HepG2 (cell line): ENCODE measurements around the gene PIK3R4. TPM values are rescaled to one million over a fixed set of nuclear protein-coding genes. Genes with fewer than 3 reads are reported as not detected.
A peak's percentile ranks its signal among the peaks of the same experiment; 100 is the strongest.

Experiments used
- AKNA ChIP-seq: sonication (generic); formaldehyde crosslinking; IDR thresholded peaks from 2 replicates; pipeline ENCODE4 v1.4.0; 2020; ENCODE audit warnings: missing genetic modification reagents, borderline replicate concordance
- DNMT3B ChIP-seq: conservative IDR thresholded peaks from 2 replicates; pipeline ENCODE4 v1.6.1; 2016; ENCODE audit warnings: missing biosample characterization, control low read depth
- IRF2 ChIP-seq: IDR thresholded peaks from 2 replicates; pipeline ENCODE4 v1.6.1; 2018; ENCODE audit warnings: missing genetic modification reagents, missing compliant biosample characterization
- KLF15 ChIP-seq: sonication (generic); formaldehyde crosslinking; IDR thresholded peaks from 2 replicates; pipeline ENCODE4 v1.8.1; 2023; ENCODE audit warnings: borderline replicate concordance, mild to moderate bottlenecking, inconsistent platforms, missing genetic modification reagents, mixed read lengths
- LCORL ChIP-seq, 2 experiments: fragments of 450-650 bp in 1 of 2; sonication (generic) in 1 of 2; formaldehyde crosslinking in 1 of 2; IDR thresholded peaks; 2 replicates each; pipeline versions ENCODE4 v1.5.0 to v1.6.1; 2017 to 2020; ENCODE audit warnings: antibody characterized with exemption in 1 of 2, missing genetic modification reagents in 1 of 2
- MATR3 ChIP-seq: sonication (generic); formaldehyde crosslinking; IDR thresholded peaks from 2 replicates; pipeline ENCODE4 v1.4.0; 2020; ENCODE audit warnings: missing genetic modification reagents
- NFIB ChIP-seq: sonication (generic); formaldehyde crosslinking; IDR thresholded peaks from 2 replicates; pipeline ENCODE4 v1.9.0; 2021; ENCODE audit warnings: missing genetic modification reagents, mild to moderate bottlenecking, borderline replicate concordance
- ZFP1 ChIP-seq: IDR thresholded peaks from 2 replicates; pipeline ENCODE4 v1.6.1; 2016
- ZFP41 ChIP-seq: sonication (generic); formaldehyde crosslinking; IDR thresholded peaks from 2 replicates; pipeline ENCODE4 v1.4.0; 2020; ENCODE audit warnings: mild to moderate bottlenecking, missing genetic modification reagents, borderline replicate concordance
- ZNF234 ChIP-seq: sonication (generic); formaldehyde crosslinking; conservative IDR thresholded peaks from 2 replicates; pipeline ENCODE4 v1.5.1; 2020; ENCODE audit warnings: mild to moderate bottlenecking, missing genetic modification reagents
- ZNF251 ChIP-seq: sonication (generic); formaldehyde crosslinking; IDR thresholded peaks from 2 replicates; pipeline ENCODE4 v1.9.0; 2021; ENCODE audit warnings: mild to moderate bottlenecking, missing genetic modification reagents
- ZNF557 ChIP-seq: sonication (generic); formaldehyde crosslinking; IDR thresholded peaks from 2 replicates; pipeline ENCODE4 v1.4.0; 2020; ENCODE audit warnings: missing genetic modification reagents
- ZNF891 ChIP-seq: sonication (generic); formaldehyde crosslinking; IDR thresholded peaks from 2 replicates; pipeline ENCODE4 v1.5.0; 2020; ENCODE audit warnings: mild to moderate bottlenecking, missing genetic modification reagents
- polyA plus RNA-seq, 8 experiments: library from polyadenylated mRNA; depleted of rRNA in 3 of 8; stranded (reverse) in 7 of 8; unstranded in 1 of 8; fragments of >200 nt; fragmentation: Illumina TruSeq in 4 of 8; extraction: Trizol in 4 of 8; gene quantifications; 2 replicates each; pipeline versions ENCODE4 v1.2.1 to v1.2.3, GENCODE V29; 2011 to 2016; ENCODE audit warnings: low read depth in 4 of 8, missing spikeins in 1 of 8, mixed read lengths in 1 of 8; ENCODE audit not compliant: insufficient read depth in 1 of 8
- total RNA-seq, 5 experiments: library from RNA; depleted of rRNA; stranded (reverse); fragments of >200 nt; fragmentation: Illumina TruSeq; extraction: Trizol; gene quantifications; 2 replicates each; pipeline ENCODE4 v1.2.3, GENCODE V29; 2016; ENCODE audit warnings: low read depth in 1 of 5
- TF ChIP-seq, protein P1 (sequence below): sonication (generic); formaldehyde crosslinking; IDR thresholded peaks from 2 replicates; pipeline ENCODE4 v1.5.0; 2020; ENCODE audit warnings: mild to moderate bottlenecking, low read depth, missing genetic modification reagents, borderline replicate concordance
- TF ChIP-seq, protein P2 (sequence below): sonication (generic); formaldehyde crosslinking; IDR thresholded peaks from 2 replicates; pipeline ENCODE4 v1.4.0; 2020; ENCODE audit warnings: missing genetic modification reagents
- TF ChIP-seq, protein P3 (sequence below), 2 experiments: sonication (generic) in 1 of 2; formaldehyde crosslinking in 1 of 2; IDR thresholded peaks; 2 replicates each; pipeline versions ENCODE4 v1.5.1 to v1.6.1; 2011 to 2020; ENCODE audit warnings: borderline replicate concordance in 1 of 2, low read depth in 1 of 2, low read length in 1 of 2, mild to moderate bottlenecking in 1 of 2, missing genetic modification reagents in 1 of 2, moderate library complexity in 1 of 2
- TF ChIP-seq, protein P4 (sequence below): IDR thresholded peaks from 2 replicates; pipeline ENCODE4 v1.6.1; 2016

PIK3R4 gene
- total and polyA plus RNA-seq, 2 of the 13 experiments (the other 11 are each of a cell fraction or from before 2014, with no cell fraction given) = 22.4 to 26.0 TPM

- TF ChIP-seq, protein P1, sequence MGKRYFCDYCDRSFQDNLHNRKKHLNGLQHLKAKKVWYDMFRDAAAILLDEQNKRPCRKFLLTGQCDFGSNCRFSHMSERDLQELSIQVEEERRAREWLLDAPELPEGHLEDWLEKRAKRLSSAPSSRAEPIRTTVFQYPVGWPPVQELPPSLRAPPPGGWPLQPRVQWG (CRISPR knock-in tag) = no peak
- TF ChIP-seq KLF15 (CRISPR knock-in tag) (no peak), IRF2 (peak; percentile 81; the same call in 1 of the 2 replicates), ZFP1 (no peak), ZNF891 (0 out of 2 replicates have a peak, but pooled peaks have one; percentile 55), ZNF251 (CRISPR knock-in tag) (no peak), DNMT3B (CRISPR knock-in tag) (no peak), NFIB (CRISPR knock-in tag) (no peak), AKNA (CRISPR knock-in tag) (no peak), ZNF557 (no peak), LCORL (IDR thresholded peaks at IDR 0.05) (no peak), LCORL (CRISPR knock-in tag; IDR thresholded peaks at IDR 0.05) (no peak), MATR3 (CRISPR knock-in tag) (no peak), ZNF234 (no peak), ZFP41 (CRISPR knock-in tag) (no peak)
- TF ChIP-seq, protein P2, sequence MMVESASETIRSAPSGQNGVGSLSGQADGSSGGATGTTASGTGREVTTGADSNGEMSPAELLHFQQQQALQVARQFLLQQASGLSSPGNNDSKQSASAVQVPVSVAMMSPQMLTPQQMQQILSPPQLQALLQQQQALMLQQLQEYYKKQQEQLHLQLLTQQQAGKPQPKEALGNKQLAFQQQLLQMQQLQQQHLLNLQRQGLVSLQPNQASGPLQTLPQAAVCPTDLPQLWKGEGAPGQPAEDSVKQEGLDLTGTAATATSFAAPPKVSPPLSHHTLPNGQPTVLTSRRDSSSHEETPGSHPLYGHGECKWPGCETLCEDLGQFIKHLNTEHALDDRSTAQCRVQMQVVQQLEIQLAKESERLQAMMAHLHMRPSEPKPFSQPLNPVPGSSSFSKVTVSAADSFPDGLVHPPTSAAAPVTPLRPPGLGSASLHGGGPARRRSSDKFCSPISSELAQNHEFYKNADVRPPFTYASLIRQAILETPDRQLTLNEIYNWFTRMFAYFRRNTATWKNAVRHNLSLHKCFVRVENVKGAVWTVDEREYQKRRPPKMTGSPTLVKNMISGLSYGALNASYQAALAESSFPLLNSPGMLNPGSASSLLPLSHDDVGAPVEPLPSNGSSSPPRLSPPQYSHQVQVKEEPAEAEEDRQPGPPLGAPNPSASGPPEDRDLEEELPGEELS (CRISPR knock-in tag) = no peak
- TF ChIP-seq, protein P3, sequence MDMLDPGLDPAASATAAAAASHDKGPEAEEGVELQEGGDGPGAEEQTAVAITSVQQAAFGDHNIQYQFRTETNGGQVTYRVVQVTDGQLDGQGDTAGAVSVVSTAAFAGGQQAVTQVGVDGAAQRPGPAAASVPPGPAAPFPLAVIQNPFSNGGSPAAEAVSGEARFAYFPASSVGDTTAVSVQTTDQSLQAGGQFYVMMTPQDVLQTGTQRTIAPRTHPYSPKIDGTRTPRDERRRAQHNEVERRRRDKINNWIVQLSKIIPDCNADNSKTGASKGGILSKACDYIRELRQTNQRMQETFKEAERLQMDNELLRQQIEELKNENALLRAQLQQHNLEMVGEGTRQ (IDR thresholded peaks at IDR 0.05; ENCODE audit: low read depth, low read length) = no peak
- TF ChIP-seq, protein P3 (CRISPR knock-in tag; IDR thresholded peaks at IDR 0.05; ENCODE audit: borderline replicate concordance) = no peak
- TF ChIP-seq, protein P4, sequence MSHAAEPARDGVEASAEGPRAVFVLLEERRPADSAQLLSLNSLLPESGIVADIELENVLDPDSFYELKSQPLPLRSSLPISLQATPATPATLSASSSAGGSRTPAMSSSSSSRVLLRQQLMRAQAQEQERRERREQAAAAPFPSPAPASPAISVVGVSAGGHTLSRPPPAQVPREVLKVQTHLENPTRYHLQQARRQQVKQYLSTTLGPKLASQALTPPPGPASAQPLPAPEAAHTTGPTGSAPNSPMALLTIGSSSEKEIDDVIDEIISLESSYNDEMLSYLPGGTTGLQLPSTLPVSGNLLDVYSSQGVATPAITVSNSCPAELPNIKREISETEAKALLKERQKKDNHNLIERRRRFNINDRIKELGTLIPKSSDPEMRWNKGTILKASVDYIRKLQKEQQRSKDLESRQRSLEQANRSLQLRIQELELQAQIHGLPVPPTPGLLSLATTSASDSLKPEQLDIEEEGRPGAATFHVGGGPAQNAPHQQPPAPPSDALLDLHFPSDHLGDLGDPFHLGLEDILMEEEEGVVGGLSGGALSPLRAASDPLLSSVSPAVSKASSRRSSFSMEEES (CRISPR knock-in tag) = 0 out of 2 replicates have a peak, but pooled peaks have one; percentile 20
These were observed at the start of gene PIK3R4 (continued) for GRCh38 chr3:130746246-130747039.
